Endothelial cell of hepatic sinusoid (primary cell): Measurements from ENCODE around the gene E4F1.

Experiments used
- in situ Hi-C: cut with HindIII; loops from 2 replicates; pipeline ENCODE4 v1.10.0; 2017; ENCODE audit warnings: low sequenced_read_pairs

The E4F1 gene

GRCh38 chr16:2284001-2284770 is 60.8 kb downstream of the E4F1 start:
- in situ Hi-C loops, result no loop called here

- in situ Hi-C loops, result no loop called here
Observed at GRCh38 chr16:2284797-2285576, 61.6 kb downstream of the E4F1 start.
